Peyer's patch (tissue), 4 donors: Measurements from ENCODE around the gene WAC. TPM values are rescaled to one million over a fixed set of nuclear protein-coding genes. Genes with fewer than 3 reads are reported as not detected.

Experiments
- DNase-seq, 3 donors: peaks; one replicate each; pipeline ENCODE4 v3.0.0-alpha.2; 2017 to 2019
- H3K27ac ChIP-seq, 4 donors: fragments of 200-600 bp; sonication (generic); one replicate each; pipeline ENCODE4 v1.5.1; 2016 to 2019
- H3K27me3 ChIP-seq, 2 donors: fragments of 200-600 bp; sonication (generic); one replicate each; pipeline ENCODE4 v1.5.1; 2019
- H3K36me3 ChIP-seq, 3 donors: fragments of 200-600 bp; sonication (generic); one replicate each; pipeline ENCODE4 v1.5.1; 2016 to 2019
- H3K4me1 ChIP-seq, 4 donors: fragments of 200-600 bp; sonication (generic); one replicate each; pipeline ENCODE4 v1.5.1; 2016 to 2019
- H3K4me3 ChIP-seq, 4 donors: fragments of 200-600 bp; sonication (generic); 1 replicate in 3 of 4; 2 replicates in 1 of 4; pipeline ENCODE4 v1.5.1; 2016 to 2019; ENCODE audit warnings: mild to moderate bottlenecking in 1 of 4
- H3K9me3 ChIP-seq, 4 donors: fragments of 200-600 bp; sonication (generic); one replicate each; pipeline ENCODE4 v1.5.1; 2016 to 2019; ENCODE audit warnings: mild to moderate bottlenecking in 1 of 4
- POLR2A ChIP-seq, 2 donors: fragments of 450-650 bp; IDR thresholded peaks; one replicate each; pipeline ENCODE4 v1.5.1; 2017; ENCODE audit warnings: antibody characterized with exemption in 2 of 2, mild to moderate bottlenecking in 2 of 2, moderate library complexity in 2 of 2
- total RNA-seq, 4 donors: library from RNA; depleted of rRNA; stranded (reverse); fragments of >200 nt; gene quantifications; one replicate each; pipeline ENCODE4 v1.1.0, GENCODE V29; 2016
- TF ChIP-seq, protein P1 (sequence below), 6 experiments: fragments of 450-650 bp in 4 of 6; fragments of 200-600 bp in 2 of 6; sonication (generic) in 1 of 6; IDR thresholded peaks; one replicate each; pipeline ENCODE4 v1.5.1; 2017 to 2019; ENCODE audit warnings: antibody characterized with exemption in 6 of 6, mild to moderate bottlenecking in 3 of 6, moderate library complexity in 1 of 6

WAC gene
- total RNA-seq, 4 donors from 2014 or later: 72.7 to 145 (median 96.4) TPM

DNA sequence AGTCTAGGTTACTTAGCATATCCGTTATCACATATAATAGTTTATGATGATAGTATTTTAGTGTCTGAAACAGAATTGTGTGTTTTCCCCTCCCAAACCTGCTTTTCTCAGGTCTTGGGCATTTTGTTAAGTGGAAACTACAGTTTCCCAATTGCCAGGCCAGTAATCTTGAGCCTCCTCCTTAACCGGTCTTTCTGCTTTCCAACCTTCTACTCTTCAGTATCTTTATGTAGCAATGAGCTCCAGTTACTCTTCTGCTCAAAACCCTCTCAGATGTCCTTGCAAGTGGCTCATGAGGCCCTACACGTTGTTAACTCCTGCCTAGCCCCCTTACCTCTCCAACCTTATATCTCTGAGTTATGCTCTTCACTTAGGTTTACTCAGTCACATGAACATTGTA is 22.0 kb downstream of the WAC start:
- H3K27me3 ChIP-seq: no peaks in the 10 kb centered on the region
- H3K4me3 ChIP-seq: no peak overlapping the region
- no peak overlapping the region for H3K27ac ChIP-seq
- TF ChIP-seq, protein P1, sequence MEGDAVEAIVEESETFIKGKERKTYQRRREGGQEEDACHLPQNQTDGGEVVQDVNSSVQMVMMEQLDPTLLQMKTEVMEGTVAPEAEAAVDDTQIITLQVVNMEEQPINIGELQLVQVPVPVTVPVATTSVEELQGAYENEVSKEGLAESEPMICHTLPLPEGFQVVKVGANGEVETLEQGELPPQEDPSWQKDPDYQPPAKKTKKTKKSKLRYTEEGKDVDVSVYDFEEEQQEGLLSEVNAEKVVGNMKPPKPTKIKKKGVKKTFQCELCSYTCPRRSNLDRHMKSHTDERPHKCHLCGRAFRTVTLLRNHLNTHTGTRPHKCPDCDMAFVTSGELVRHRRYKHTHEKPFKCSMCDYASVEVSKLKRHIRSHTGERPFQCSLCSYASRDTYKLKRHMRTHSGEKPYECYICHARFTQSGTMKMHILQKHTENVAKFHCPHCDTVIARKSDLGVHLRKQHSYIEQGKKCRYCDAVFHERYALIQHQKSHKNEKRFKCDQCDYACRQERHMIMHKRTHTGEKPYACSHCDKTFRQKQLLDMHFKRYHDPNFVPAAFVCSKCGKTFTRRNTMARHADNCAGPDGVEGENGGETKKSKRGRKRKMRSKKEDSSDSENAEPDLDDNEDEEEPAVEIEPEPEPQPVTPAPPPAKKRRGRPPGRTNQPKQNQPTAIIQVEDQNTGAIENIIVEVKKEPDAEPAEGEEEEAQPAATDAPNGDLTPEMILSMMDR (IDR thresholded peaks at IDR 0.05): no peak
- TF ChIP-seq POLR2A (IDR thresholded peaks at IDR 0.05): no peak
- no peaks in the 10 kb centered on the region for H3K9me3 ChIP-seq
- no peak for DNase-seq
- H3K36me3 ChIP-seq: peaks cover 0 to 12% (median 0%) of the 10 kb centered on the region in 3 donors
- peaks cover 0 to 24% (median 0%) of the 10 kb centered on the region in 4 donors for H3K4me1 ChIP-seq

DNA sequence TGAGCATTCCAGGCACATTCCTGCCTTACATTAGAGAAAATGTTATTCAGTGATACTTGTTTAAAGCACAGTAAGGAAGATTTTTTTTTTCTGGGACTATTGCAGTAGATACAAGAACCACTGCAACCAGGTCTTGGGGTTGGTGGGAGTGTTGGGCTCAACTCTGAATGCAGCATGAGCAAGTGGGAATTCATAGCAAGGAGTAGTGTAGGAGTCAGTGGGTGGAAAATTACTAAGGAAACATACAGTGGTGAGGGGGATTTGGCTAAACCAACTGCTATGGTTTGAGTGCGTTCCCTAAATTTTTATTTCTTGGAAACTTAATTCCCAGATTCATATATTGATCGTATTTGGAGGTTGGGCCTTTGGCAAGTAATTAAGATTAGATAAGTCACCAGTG is 22.4 kb downstream of the WAC start:
- no peaks in the 10 kb centered on the region for H3K9me3 ChIP-seq
- no peak overlapping the region for H3K27ac ChIP-seq
- H3K27me3 ChIP-seq: no peaks in the 10 kb centered on the region
- TF ChIP-seq, protein P1 (IDR thresholded peaks at IDR 0.05): no peak
- TF ChIP-seq POLR2A (IDR thresholded peaks at IDR 0.05): no peak
- peaks cover 0 to 24% (median 0%) of the 10 kb centered on the region in 4 donors for H3K4me1 ChIP-seq
- no peak overlapping the region for H3K4me3 ChIP-seq
- no peak for DNase-seq
- H3K36me3 ChIP-seq: peaks cover 0 to 14% (median 0%) of the 10 kb centered on the region in 3 donors

DNA sequence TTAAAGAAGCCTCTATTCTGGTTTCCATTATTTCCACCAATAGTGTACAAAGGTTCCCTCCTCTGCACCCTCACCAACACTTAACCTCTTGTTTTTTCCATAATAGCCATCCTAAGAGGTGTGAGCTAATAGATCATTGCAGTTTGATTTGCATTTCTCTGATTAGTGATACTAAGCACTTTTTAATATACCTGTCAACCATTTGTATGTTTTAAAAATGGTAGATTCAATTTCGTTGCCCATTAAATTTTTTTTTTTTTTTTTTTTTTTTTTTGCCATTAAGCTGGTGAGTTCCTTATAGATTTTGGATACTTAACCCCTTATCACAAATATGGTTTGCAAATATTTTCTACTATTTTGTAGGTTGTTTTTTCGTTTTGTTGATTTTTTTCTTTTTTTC is 23.2 kb downstream of the WAC start:
- TF ChIP-seq, protein P1 (IDR thresholded peaks at IDR 0.05): no peak
- no peak for TF ChIP-seq POLR2A (IDR thresholded peaks at IDR 0.05)
- H3K36me3 ChIP-seq: peaks cover 0 to 22% (median 0%) of the 10 kb centered on the region in 3 donors
- no peak overlapping the region for H3K27ac ChIP-seq
- H3K9me3 ChIP-seq: no peaks in the 10 kb centered on the region
- no peaks in the 10 kb centered on the region for H3K27me3 ChIP-seq
- H3K4me3 ChIP-seq: no peak overlapping the region
- no peak for DNase-seq
- peaks cover 0 to 23% (median 0%) of the 10 kb centered on the region in 4 donors for H3K4me1 ChIP-seq

DNA sequence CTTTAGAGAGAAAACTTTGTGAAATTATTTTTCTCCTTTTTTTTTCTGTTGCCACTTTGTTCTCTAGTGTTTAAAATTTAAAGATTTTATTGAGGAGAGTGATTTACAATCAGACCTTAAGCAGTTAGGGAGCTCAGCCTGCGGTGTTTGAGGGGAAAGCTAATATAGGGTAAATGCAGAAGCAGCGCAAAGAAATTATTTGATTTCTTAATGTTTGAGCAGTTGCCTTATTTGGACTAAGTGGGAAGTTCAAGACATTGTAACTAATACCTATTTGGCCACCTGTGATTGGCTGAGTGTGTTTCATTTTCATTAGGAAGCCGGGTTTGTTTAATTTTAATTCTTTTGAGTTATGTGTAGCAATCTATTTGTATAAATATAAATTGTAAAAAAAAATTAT is 25.3 kb downstream of the WAC start:
- Histone ChIP-seq H3K4me3 (no peak overlapping the region), H3K4me1 (peaks cover 0 to 23% (median 0%) of the 10 kb centered on the region in 4 donors), H3K27me3 (no peaks in the 10 kb centered on the region), H3K27ac (no peak overlapping the region), H3K36me3 (peaks cover 0 to 24% (median 0%) of the 10 kb centered on the region in 3 donors), H3K9me3 (no peaks in the 10 kb centered on the region)
- no peak for TF ChIP-seq POLR2A (IDR thresholded peaks at IDR 0.05)
- TF ChIP-seq, protein P1 (IDR thresholded peaks at IDR 0.05): no peak
- DNase-seq: no peak

DNA sequence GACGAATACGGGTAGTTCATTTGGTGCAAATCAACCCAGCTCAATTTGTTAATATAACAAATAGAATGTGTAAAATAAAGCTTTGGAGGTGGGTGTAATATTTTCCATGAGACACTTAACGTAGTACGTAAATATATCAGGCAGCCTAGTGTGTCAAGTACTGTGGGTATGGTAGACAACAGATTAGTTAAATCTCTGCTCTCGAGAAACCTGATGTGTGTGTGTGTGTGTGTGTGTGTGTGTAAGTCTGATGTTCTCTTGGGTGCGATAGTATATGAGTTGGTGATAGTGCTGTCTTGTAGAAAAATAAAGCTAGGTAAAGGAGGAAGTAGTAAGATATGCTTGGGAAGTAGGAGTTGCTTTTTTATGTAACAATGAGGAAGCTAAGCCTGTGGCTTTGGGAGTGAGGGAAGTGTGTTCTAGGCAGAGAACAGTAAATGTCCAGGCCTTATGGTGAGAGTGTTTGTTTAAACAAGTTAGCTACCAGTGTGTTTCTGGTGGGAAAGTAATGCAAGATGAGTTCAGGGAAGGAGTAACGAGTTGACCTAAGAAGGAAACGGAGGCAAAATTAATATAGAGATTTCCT is 26.1 kb downstream of the WAC start:
- Histone ChIP-seq H3K9me3 (no peaks in the 10 kb centered on the region), H3K27ac (no peak overlapping the region), H3K4me1 (peaks cover 0 to 23% (median 0%) of the 10 kb centered on the region in 4 donors), H3K4me3 (no peak overlapping the region), H3K36me3 (peaks cover 0 to 20% (median 0%) of the 10 kb centered on the region in 3 donors), H3K27me3 (no peaks in the 10 kb centered on the region)
- DNase-seq: no peak
- TF ChIP-seq, protein P1 (IDR thresholded peaks at IDR 0.05): no peak
- no peak for TF ChIP-seq POLR2A (IDR thresholded peaks at IDR 0.05)
